GM21528 (cell line): Measurements from ENCODE around the gene MBD1.
A peak's percentile ranks its signal among the peaks of the same experiment; 100 is the strongest.
"Not testable (repeated sequence)": the region's sequence is repeated elsewhere in the genome, so short reads cannot be mapped to it uniquely, and the experiment has no call there.

Source experiments
- ATAC-seq: cut with Tn5 transposase; IDR thresholded peaks from one replicate; pipeline ENCODE4 v1.9.1; 2021; ENCODE audit warnings: mild to moderate bottlenecking, moderate library complexity; ENCODE audit not compliant: unreplicated experiment, low FRiP score

The MBD1 gene, protein sequence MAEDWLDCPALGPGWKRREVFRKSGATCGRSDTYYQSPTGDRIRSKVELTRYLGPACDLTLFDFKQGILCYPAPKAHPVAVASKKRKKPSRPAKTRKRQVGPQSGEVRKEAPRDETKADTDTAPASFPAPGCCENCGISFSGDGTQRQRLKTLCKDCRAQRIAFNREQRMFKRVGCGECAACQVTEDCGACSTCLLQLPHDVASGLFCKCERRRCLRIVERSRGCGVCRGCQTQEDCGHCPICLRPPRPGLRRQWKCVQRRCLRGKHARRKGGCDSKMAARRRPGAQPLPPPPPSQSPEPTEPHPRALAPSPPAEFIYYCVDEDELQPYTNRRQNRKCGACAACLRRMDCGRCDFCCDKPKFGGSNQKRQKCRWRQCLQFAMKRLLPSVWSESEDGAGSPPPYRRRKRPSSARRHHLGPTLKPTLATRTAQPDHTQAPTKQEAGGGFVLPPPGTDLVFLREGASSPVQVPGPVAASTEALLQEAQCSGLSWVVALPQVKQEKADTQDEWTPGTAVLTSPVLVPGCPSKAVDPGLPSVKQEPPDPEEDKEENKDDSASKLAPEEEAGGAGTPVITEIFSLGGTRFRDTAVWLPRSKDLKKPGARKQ

DNA sequence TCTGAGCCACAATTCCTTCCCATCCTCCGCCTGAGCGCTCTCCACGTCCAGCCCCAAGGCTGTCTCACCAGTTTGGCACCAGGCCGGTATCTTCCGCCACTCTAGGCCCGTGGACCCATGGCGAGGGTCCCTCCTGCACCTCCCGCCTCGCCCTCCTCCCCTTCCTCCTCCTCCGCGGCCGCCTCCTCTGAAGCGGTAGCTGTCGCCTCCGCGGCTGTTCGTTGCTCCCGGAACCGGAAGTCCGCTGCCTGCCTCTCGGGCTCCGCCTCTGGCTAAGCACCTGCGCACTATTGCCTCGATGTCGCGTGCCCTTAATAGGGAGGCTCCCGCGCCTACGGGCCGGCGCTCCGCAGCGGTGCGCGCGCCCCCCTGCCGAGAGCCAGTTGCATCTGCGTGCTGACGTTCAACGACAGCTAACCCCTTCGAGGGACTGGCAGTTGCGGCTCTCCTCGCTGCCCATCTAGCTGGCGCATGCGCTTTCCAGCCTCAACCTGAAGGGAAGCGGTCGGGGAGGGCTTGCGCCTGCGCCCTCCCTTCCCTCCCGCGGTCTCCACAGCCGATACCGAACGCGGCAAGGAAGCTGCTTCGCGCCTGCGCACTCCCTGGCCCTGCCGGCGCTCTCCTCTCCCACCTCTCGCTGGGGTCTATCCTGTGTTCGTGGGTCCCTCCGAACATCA, at the start of gene MBD1:
MBD1 (minus strand) TSS at position 229 of the 677 bp plus-strand sequence. CDS start 1,531 bp downstream, outside the sequence.
- peak; percentile 86 for ATAC-seq

DNA sequence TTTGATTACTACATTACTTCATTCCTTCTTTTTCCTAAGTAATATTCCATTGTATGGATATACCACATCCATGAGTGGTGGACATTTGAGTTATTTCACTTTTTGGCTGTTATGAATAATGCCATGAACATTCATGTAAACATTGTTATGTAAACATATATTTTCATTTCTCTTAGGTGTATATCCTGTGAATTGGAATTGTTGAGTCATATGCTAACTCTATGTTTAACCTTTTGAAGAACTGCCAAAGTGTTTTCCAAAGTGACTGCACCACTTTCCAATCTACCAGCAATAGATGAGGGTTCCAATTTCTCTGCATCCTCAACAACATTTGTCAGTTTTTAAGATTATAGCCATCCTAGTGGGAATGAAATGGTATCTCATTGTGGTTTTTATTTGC, 48.9 kb upstream of the MBD1 start:
- ATAC-seq: no peak

DNA sequence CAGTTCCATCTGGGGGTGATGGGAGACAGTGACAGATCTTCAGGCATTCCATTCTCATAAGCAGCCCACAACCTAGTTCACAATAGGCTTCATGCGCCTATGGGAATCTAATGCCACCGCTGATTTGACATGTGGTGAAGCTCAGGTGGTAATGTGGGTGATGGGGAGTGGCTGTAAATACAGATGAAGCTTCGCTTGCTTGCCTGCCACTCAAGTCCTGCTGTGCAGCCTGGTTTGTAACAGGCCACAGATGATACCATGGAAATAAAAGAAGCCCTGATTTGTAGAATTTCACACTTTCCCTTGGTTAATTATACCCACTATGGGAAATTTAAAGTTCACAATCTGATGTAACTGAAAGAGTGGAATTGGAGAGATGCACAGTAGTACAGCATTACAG, 46.7 kb upstream of the MBD1 start:
- no peak for ATAC-seq

DNA sequence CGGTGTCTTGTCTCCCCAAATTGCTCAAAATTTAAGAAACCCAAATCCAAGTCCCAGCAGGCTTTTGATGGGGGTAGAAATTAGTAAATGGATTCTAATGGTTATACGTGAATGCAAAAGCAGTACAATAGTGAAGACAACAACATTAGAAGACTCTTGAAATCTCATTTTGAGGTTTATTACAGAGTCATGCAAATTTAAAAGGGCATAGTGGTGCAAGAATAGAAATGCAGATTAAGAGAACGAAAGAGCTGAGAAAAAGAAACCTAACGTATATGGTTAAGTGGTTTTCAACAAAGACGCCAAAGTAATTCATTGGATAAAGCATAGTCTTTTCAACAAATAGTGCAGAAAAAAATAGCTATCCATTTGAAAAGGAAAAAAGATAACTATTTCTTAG, 39.4 kb upstream of the MBD1 start:
- ATAC-seq: peak; percentile 69

DNA sequence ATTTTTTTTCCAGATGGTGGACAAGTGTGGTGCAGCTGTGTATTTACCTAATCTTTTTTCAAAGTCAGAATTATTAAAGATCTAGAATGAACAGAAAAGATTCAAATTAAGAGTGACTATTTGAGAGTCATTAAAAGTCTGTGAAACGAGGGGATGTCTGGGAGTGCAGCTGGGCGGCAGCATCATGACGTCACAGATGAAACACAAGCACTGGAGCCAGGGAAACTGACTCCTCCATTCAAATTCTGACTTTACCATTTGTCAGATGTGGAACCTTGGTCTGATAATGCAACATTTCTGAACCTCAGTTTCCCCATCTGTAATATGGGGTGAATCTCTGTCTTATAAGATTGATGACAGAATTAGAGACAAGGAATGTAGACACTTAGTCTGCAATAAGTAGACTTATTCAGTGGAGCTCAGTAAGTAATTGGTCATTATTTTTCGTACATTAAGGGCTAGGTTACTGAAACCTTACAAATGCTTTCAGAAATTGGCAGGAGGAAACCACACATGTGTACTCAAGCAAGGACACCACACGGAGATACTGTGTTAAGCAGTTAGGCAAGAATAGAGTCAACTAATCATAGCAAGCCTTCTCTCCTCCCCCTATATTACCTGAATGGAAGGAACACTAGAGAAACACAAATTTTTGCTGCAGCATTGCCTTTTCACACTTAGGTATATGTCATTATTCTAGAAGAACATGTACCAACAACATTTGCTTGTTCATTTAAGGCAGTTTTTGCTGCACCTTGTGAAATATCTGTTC, 34.0 kb upstream of the MBD1 start:
- ATAC-seq: peak; percentile 77

DNA sequence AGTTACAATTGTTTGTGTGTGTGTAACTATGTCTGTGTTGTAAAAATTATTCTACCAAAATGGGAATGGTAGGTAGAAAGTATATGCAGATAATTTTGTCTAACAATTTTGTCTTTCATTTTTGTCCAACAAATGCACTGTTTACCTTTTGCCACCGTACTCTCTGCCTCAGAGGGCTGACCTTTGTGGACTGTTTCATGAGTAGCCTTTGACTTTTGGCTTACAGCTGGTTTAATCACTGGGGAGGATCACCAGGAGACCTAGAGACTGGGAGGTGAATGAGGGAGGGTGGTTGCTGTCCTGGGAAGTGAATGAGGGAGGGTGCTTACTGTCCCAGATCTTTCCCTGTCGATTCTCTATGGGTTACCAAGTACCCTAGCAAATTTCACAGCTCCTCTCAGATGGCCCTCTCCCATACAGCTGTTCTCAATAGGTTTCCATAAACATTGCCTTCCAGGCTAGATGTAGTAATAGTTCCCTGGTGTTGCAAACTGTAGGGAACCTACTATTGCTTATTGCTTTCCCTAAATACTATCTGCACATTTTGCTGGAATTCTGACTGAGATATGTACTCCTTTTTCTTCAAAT, 32.6 kb upstream of the MBD1 start:
- ATAC-seq: no peak

DNA sequence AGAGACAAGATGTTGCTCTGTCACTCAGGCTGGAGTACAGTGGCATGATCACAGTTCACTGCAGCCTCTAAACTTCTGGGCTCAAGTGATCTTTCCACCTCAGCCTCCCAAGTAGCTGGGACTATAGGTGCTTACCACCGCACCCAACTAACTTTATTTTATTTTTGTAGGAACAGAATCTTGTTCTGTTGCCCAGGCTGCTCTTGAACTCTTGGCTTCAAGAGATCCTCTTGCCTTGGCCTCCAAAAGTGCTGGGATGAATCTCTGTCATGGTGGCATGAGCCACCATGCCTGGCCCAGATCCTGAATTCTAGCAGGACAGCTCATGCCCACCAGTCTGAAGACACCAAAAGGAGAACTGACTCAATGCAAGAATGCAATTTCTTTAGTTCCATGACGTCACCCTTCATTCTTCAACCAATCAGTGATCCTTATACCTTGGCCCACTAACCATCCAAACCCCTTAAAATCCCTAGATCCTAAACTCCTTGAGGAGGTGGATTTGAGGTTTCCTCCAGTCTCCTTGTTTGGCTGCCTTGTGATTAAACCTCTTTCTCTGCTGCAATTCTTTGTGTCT, 31.8 kb upstream of the MBD1 start:
- ATAC-seq: peak; percentile 16

DNA sequence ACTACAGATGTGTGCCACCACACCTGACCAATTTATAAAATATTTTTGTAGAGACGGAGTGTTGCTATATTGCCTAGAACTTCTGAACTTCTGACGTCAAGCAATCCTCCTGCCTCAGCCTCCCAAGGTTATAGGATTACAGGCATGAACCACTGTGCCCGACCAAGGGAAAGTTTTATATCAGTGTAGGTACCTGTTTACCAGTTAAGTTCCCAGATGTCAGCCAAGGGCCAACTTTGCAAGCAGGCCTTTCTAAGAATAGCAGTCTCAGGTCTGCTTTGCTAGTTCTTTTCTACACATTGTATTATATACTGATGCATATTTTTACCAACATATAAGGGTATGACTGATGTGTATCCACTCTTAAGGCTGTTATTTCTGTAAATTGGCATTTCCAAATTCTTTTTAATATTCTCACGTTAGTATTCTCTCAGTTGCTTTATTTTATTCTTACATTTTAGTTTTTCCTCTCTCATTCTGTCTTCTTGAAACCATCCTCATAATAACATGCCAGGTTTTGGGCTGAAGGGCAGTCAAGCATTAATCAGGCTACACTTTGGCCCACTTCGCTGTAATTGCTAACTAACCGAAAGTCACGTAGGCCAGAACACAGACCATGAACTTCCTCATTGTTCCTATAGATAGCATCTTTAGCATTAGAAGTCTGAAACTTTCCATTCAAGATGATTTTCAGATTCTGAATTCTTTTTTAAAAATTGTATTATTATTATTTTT, 31.1 kb upstream of the MBD1 start:
- ATAC-seq: peak; percentile 68

DNA sequence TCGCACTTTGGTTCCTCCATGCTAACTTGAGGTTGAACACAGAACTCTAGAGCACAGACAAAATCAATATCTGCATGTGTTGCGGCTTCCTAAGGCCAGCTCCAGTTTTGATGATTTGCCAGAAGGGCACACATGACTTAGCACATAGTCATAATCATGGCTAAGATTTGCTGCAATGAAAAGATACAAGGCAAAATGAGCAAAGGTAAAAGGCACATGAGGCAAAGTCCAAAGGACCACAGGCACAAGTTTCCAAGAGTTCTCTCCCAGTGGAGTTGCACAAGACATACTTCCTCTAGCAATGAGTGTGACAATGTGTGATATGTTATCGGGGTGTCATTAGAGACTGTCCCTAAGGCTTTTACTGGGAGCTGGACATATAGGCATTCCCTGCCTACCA, 30.3 kb upstream of the MBD1 start:
- no peak for ATAC-seq

DNA sequence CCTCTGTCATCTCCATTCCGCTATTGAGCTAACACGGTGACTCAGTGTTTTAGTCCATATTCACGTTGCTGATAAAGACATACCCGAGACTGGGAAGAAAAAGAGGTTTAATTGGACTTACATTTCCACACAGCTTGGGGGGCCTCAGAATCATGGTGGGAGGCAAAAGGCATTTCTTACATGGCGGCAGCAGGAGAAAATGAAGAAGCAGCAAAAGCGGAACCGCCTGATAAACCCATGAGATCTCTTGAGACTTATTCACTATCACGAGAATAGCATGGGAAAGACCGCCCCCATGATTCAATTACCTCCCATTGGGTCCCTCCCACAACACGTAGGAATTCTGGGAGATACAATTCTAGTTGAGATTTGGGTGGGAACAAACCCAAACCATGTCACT, 28.8 kb upstream of the MBD1 start:
- ATAC-seq: no peak

DNA sequence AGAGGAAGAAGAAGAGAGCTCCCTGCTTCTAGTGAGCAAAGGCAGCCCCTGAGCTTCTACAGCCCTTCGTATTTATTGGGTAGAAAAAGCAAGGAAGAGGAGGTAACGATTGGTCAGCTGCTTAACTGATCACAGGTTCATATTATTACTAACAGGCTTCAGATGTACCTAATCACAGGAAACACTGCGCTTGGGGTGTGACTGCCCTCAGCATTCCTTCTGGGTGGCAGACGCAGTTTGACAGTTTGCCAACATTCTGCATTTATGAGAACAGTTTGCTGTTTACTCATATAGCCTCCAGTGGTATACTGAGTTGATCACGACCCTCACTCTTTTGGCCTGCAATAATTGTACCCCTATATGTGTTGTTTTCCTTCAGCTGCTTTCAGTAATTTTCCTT, 27.5 kb upstream of the MBD1 start:
- ATAC-seq: not testable (repeated sequence)

DNA sequence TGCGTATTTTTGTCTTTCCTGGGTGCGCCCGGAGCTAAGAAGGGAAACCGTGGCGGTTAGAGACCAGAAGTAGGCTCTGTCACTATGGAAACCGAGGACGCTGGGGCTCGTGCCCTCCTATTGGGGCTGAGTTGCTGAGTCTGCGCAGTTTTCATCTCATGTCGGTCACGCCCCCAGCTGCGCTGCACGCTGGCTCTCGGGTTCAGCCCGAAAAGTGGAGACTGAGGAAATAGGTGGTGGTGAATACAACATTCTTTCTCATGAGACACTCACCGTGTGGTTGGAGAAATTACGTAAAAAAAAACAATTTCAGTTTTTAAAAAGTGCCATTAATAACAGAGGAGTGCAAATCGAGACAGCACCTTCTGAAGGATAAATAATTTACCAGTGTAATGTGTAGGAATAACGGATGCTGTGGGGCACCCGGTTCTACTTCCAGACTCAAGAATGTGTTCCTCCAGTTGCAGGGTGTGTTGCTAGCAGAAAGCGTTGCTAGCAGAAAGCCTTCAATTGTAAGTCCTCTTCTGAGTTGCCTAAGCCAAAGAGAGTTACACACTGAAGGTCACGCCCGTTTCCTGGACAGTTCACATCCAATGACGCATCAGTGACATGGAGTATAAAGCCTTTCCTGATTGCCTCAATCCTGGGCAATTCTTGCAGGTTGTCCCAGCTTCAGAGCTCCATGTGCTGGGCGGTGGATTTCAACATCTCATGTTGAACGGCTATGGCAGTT, 26.6 kb upstream of the MBD1 start:
- peak; percentile 87 for ATAC-seq

DNA sequence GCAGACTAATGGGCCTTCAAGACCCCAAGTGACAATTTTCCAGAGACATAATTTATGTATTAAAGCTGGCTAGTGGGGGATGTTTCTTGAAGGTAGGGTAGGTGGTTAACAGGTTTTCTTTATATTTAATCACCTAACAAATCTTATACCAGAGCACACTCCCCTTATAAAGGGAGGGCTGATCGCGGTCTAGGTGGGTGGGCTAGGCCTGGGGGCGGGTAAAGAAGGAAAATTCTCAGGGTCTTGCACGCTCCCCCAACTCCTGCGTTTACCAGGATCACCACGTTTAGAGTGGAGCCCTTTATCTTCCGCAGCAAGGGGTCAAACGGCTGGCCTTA, 26.0 kb upstream of the MBD1 start:
- no peak for ATAC-seq

DNA sequence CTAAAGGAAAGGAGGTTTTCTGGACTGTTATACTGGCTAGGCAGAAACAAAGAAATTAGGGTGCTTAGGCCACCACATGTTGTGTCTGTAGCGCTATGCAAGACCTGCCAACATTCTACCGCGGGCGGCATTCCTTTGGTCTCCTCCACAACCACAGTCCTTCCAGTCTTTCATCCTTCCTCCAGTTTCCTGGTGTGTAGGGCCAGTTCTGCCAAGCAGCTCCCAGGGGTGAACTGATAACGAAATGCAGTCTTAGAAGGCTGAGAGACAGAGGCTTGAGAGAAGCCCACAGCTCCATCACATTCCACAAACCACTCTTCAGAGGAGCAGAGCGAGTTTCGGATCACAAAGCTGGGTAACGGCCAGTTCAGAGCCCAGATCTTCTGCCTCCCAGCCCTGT, 25.6 kb upstream of the MBD1 start:
- peak; percentile 3 for ATAC-seq

DNA sequence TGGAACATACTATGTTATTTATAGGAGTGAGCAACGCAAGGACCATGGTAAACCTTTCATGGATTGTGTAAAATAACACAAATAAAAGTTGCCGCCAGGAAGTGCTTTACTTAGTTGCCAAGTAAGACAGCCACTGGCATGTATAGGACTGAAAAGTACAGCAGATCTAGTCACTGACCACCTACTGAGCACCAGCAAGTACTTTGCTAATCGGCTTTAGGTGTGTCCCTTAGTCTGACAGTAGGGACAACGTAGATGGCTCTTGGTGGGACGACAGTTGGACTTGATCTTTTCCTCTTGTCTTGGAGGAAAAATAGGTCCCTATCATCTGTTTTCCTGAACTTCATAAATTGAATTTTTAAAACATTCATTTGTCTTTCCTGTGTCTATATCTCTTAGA, 19.8 kb upstream of the MBD1 start:
- ATAC-seq: no peak

DNA sequence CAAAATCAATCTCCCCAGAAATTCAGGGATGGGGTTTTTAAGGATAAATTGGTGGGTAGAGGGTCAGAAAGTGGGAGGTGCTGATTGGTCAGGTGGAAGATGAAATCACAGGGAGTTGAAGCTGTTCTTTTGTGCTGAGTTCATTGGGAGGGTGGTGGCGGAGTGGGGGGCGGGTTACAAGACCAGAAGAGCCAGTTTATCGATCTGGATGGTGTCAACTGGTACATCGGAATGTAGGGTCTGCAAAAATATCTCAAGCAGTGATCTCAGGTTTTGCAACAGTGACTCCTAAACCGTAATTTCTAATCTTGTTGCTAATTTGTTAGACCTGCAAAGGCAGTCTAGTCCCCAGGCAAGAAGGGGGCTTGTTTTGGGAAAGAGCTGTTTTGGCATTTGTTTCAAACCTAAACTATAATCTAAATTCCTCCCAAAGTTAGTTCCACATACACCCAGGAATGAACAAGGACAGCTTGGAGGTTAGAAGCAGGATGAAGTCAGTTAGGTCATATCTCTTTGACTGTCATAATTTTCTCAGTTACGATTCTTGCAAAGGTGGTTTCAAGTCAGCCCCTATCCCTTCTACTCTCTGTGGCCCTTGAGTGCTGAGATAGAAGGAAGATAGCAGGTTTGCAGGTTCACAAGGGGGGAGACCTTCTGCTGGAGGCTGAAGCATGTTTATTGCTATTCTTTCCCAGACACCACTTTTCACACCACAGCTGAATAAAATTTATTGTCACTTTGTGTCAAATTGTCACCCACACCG, 18.5 kb upstream of the MBD1 start:
- ATAC-seq: no peak

DNA sequence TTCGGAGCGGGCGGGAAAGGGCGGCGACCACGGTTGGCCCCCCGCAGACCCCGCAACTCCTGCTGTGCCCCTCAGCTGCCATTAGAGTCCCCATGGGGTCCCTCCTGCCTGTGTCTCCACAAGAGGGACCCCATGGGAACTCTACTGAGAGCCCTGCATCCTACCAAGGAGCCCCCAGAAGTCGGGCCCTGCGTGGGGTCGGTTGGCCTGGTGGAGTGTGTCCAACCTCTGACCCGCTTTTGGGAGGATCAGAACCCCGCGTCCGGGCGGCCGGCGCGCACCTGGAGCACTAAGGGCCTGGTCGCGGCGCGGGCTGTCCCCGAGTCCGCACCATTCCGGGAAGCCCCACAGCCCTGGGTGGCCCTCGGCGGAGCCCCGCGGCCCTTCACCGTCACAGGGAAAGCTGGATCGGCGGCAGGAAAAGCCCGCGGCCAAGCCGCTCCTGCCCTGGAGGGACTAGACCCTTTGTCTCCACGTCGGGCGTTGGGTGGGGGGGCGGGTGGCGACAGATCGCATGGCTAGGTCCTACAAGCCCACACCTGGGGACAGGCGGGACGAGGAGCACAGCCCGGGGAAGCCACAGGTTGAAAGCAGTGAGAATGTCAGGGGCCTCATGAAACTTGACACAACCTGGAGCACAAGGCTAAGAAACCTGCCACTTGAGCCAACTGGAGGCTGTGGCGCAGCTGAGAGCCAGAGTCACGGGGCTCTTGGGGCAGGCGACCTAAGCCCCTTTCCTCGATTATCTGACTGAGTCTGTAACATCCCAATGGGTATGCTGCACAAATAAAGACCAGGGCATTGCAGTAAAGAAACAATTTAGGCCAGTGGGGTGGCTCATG, 17.3 kb upstream of the MBD1 start:
- ATAC-seq: no peak
